ENCODE data around the gene MYRIP.

DNA sequence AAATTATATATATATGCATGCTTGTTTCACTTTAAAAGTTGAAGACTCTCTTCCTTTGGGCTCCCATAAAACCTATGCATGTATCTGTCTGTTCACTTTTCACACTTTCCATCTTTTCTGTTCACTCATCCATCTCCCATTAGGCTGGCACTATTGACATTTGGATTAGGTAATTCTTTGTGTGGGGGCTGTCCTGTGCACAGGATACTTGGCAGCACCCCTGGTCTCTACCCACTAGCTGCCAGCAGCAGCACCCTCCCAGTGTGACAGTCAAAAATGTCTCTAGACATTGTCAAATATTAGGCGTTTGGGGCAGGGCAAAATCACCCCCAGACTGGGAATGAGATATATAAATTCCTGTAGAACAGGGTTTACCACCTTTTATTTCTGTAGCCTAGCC, 427.8 kb downstream of the MYRIP start:
- TF ChIP-seq, protein P1, sequence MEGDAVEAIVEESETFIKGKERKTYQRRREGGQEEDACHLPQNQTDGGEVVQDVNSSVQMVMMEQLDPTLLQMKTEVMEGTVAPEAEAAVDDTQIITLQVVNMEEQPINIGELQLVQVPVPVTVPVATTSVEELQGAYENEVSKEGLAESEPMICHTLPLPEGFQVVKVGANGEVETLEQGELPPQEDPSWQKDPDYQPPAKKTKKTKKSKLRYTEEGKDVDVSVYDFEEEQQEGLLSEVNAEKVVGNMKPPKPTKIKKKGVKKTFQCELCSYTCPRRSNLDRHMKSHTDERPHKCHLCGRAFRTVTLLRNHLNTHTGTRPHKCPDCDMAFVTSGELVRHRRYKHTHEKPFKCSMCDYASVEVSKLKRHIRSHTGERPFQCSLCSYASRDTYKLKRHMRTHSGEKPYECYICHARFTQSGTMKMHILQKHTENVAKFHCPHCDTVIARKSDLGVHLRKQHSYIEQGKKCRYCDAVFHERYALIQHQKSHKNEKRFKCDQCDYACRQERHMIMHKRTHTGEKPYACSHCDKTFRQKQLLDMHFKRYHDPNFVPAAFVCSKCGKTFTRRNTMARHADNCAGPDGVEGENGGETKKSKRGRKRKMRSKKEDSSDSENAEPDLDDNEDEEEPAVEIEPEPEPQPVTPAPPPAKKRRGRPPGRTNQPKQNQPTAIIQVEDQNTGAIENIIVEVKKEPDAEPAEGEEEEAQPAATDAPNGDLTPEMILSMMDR (IDR thresholded peaks at IDR 0.05; ENCODE audit: low read depth, low read length, poor library complexity, severe bottlenecking): no peak
- no peak for TF ChIP-seq EZH2phosphoT487 (IDR thresholded peaks at IDR 0.05; ENCODE audit: borderline replicate concordance, low read length)

Data from DOHH2 (cell line).